Chondrocyte (in vitro differentiated cells): ENCODE results near the gene CFAP45. TPM values are rescaled to one million over a fixed set of nuclear protein-coding genes. Genes with fewer than 3 reads are reported as not detected.
"Not testable (repeated sequence)": the region's sequence is repeated elsewhere in the genome, so short reads cannot be mapped to it uniquely, and the experiment has no call there.

Experiments
- DNase-seq: peaks from one replicate; pipeline ENCODE4 v3.0.0; 2021; ENCODE audit warnings: mixed read lengths, low spot score
- H3K27ac Mint-ChIP-seq: one replicate; pipeline ENCODE4 v1.8.0; 2021; ENCODE audit warnings: mild to moderate bottlenecking, moderate library complexity, mixed read lengths; ENCODE audit not compliant: unreplicated experiment
- H3K27me3 Mint-ChIP-seq: 2 replicates; pipeline ENCODE4 v1.8.0; 2021; ENCODE audit warnings: low read depth, mixed read lengths
- H3K36me3 Mint-ChIP-seq: 2 replicates; pipeline ENCODE4 v1.8.0; 2021; ENCODE audit warnings: low read depth, mixed read lengths
- H3K4me1 Mint-ChIP-seq: 2 replicates; pipeline ENCODE4 v1.8.0; 2021; ENCODE audit warnings: low read depth, mild to moderate bottlenecking, mixed read lengths
- H3K4me3 Mint-ChIP-seq: one replicate; pipeline ENCODE4 v1.8.0; 2021; ENCODE audit warnings: mild to moderate bottlenecking, moderate library complexity, mixed read lengths; ENCODE audit not compliant: unreplicated experiment
- H3K9me3 Mint-ChIP-seq: 2 replicates; pipeline ENCODE4 v1.8.0; 2021; ENCODE audit warnings: low read depth, mixed read lengths
- total RNA-seq: library from RNA; stranded (reverse); gene quantifications from 3 replicates; pipeline ENCODE4 v1.2.1, GENCODE V29; 2021
- TF ChIP-seq, protein P1 (sequence below): fragments of 200-600 bp; sonication (generic); IDR thresholded peaks from 2 replicates; pipeline ENCODE4 v1.5.0; 2021; ENCODE audit warnings: antibody characterized with exemption, mild to moderate bottlenecking, moderate library complexity

The CFAP45 gene
- total RNA-seq, 1 donor from 2014 or later: 0.37 TPM

DNA sequence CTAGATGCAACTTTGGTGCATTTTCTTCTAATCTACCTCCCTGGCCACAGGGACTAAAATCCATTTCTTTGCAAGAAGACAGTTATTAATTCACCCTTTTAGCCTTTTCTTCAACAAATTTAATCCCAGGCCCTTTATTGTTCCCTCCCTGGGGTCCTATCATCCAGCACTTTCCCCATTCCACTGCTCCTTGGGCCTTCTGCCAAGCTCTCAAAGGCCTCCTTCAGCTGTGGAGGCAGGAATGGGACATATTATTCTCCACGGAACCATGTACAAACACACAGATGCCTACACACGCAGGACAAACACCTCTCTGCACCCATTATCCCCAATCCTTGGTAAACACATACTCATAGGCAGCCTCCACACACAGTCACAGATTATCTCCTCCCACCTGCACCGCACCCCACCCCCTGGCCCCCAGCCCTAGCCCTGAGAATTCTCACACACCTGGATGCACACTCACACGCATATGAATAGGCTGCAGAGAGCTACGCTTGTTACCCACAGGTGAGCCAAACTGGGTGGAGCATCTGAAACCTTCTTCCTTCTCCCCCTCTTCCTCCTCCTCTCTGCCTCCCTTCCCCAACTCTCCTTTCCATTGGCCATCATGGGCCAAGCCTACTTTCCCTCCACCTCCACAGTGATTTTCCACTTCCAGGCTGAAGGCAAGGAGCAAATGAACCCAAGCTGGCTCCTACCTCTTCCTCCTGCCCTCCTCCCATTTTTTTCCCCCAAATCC is 13.7 kb upstream of the CFAP45 start:
- DNase-seq: no peak
- peaks cover 12% of the 10 kb centered on the region for H3K36me3 Mint-ChIP-seq
- H3K4me3 Mint-ChIP-seq: no peak overlapping the region
- no peaks in the 10 kb centered on the region for H3K9me3 Mint-ChIP-seq
- no peaks in the 10 kb centered on the region for H3K27me3 Mint-ChIP-seq
- H3K27ac Mint-ChIP-seq: peak overlapping the region; percentile 27
- TF ChIP-seq, protein P1, sequence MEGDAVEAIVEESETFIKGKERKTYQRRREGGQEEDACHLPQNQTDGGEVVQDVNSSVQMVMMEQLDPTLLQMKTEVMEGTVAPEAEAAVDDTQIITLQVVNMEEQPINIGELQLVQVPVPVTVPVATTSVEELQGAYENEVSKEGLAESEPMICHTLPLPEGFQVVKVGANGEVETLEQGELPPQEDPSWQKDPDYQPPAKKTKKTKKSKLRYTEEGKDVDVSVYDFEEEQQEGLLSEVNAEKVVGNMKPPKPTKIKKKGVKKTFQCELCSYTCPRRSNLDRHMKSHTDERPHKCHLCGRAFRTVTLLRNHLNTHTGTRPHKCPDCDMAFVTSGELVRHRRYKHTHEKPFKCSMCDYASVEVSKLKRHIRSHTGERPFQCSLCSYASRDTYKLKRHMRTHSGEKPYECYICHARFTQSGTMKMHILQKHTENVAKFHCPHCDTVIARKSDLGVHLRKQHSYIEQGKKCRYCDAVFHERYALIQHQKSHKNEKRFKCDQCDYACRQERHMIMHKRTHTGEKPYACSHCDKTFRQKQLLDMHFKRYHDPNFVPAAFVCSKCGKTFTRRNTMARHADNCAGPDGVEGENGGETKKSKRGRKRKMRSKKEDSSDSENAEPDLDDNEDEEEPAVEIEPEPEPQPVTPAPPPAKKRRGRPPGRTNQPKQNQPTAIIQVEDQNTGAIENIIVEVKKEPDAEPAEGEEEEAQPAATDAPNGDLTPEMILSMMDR: no peak
- H3K4me1 Mint-ChIP-seq: peaks cover 78% of the 10 kb centered on the region

- Mint-ChIP-seq H3K27me3 (no peaks in the 10 kb centered on the region), H3K36me3 (peaks cover 2% of the 10 kb centered on the region), H3K4me1 (peaks cover 58% of the 10 kb centered on the region), H3K27ac (peak overlapping the region; percentile 45), H3K4me3 (no peak overlapping the region), H3K9me3 (no peaks in the 10 kb centered on the region)
- TF ChIP-seq, protein P1: no peak
- no peak for DNase-seq
Measured at GRCh38 chr1:159911326-159912070, 11.5 kb upstream of the CFAP45 start.

- Mint-ChIP-seq H3K27me3 (no peaks in the 10 kb centered on the region), H3K9me3 (peaks cover 6% of the 10 kb centered on the region), H3K4me3 (no peak overlapping the region), H3K4me1 (peaks cover 32% of the 10 kb centered on the region), H3K27ac (no peak overlapping the region), H3K36me3 (peaks cover 1% of the 10 kb centered on the region)
- DNase-seq: no peak
- TF ChIP-seq, protein P1: no peak
Measured at GRCh38 chr1:159908031-159908940, 8.3 kb upstream of the CFAP45 start.

GRCh38 chr1:159906960-159907359 is 7.0 kb upstream of the CFAP45 start:
- no peak overlapping the region for H3K4me3 Mint-ChIP-seq
- peaks cover 1% of the 10 kb centered on the region for H3K36me3 Mint-ChIP-seq
- no peak for DNase-seq
- H3K4me1 Mint-ChIP-seq: peaks cover 22% of the 10 kb centered on the region
- H3K9me3 Mint-ChIP-seq: peaks cover 6% of the 10 kb centered on the region
- no peaks in the 10 kb centered on the region for H3K27me3 Mint-ChIP-seq
- TF ChIP-seq, protein P1: no peak
- no peak overlapping the region for H3K27ac Mint-ChIP-seq

DNA sequence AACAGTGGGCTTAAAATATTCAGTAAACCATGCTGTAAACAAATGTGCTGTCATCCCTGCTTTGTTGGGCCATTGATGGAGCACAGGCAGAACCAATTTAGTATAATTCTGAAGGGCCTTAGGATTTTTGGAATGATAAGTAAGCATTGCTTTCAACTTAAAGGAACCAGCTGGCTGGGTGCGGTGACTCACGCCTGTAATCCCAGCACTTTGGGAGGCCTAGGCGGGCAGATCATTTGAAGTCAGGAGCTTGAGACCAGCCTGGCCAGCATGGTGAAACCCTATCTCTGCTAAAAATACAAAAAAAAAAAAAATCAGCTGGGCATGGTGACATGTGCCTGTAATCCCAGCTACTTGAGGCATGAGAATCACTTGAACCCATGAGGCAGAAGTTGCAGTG is 4.1 kb upstream of the CFAP45 start:
- H3K27ac Mint-ChIP-seq, H3K27me3 Mint-ChIP-seq, DNase-seq, H3K9me3 Mint-ChIP-seq, H3K4me3 Mint-ChIP-seq, H3K36me3 Mint-ChIP-seq: not testable (repeated sequence)
- peaks cover 17% of the 10 kb centered on the region for H3K4me1 Mint-ChIP-seq
